ENCODE measurements around the gene ACCS. TPM values are rescaled to one million over a fixed set of nuclear protein-coding genes. Genes with fewer than 3 reads are reported as not detected.

Gene ACCS
- total RNA-seq, 3 donors from 2014 or later: 21.0 to 35.0 (median 23.0) TPM

- Histone ChIP-seq H3K27ac (peak overlapping the region in 1 of 2 donors; percentile 81), H3K4me3 (peak overlapping the region; percentile 83 to 90 (median 88)), H3K4me1 (no peaks in the 10 kb centered on the region), H3K27me3 (no peaks in the 10 kb centered on the region), H3K36me3 (no peaks in the 10 kb centered on the region), H3K9me3 (no peaks in the 10 kb centered on the region)
- no peak for DNase-seq (ENCODE audit: low spot score in 2 of 2)
- TF ChIP-seq CTCF (IDR thresholded peaks at IDR 0.05) (no peak), POLR2AphosphoS5 (IDR thresholded peaks at IDR 0.05) (no peak), POLR2A (IDR thresholded peaks at IDR 0.05) (no peak)
- intact Hi-C loops (cut with DNase I; ENCODE audit: low total_unique reads): no loop called here
These were observed 30.5 kb downstream of the ACCS start for GRCh38 chr11:44096360-44097185.

GRCh38 chr11:44097821-44098220 lies 31.8 kb downstream of the ACCS start:
- TF ChIP-seq POLR2A (IDR thresholded peaks at IDR 0.05): no peak
- no peak for TF ChIP-seq CTCF (IDR thresholded peaks at IDR 0.05)
- TF ChIP-seq POLR2AphosphoS5 (IDR thresholded peaks at IDR 0.05): no peak
- H3K4me3 ChIP-seq: no peak overlapping the region

GRCh38 chr11:44101098-44101497 lies 35.0 kb downstream of the ACCS start:
- Histone ChIP-seq H3K9me3 (no peaks in the 10 kb centered on the region), H3K27ac (no peak overlapping the region), H3K4me1 (no peaks in the 10 kb centered on the region), H3K27me3 (no peaks in the 10 kb centered on the region), H3K4me3 (no peak overlapping the region), H3K36me3 (no peaks in the 10 kb centered on the region)
- no peak for TF ChIP-seq POLR2AphosphoS5 (IDR thresholded peaks at IDR 0.05)
- no peak for TF ChIP-seq POLR2A (IDR thresholded peaks at IDR 0.05)
- TF ChIP-seq CTCF (IDR thresholded peaks at IDR 0.05): no peak
- DNase-seq (ENCODE audit: low spot score in 2 of 2): no peak
- intact Hi-C loops (cut with DNase I; ENCODE audit: low total_unique reads): no loop called here

More at GRCh38 chr11:44097821-44098220, 31.8 kb downstream of the ACCS start:
- intact Hi-C loops (cut with DNase I; ENCODE audit: low total_unique reads): no loop called here
- Histone ChIP-seq H3K9me3 (no peaks in the 10 kb centered on the region), H3K36me3 (no peaks in the 10 kb centered on the region), H3K27ac (no peak overlapping the region), H3K4me1 (no peaks in the 10 kb centered on the region), H3K27me3 (no peaks in the 10 kb centered on the region)
- DNase-seq (ENCODE audit: low spot score in 2 of 2): no peak

GRCh38 chr11:44104481-44105294 lies 38.6 kb downstream of the ACCS start:
- no peaks in the 10 kb centered on the region for H3K4me1 ChIP-seq
- no peaks in the 10 kb centered on the region for H3K36me3 ChIP-seq
- no peak for DNase-seq (ENCODE audit: low spot score in 2 of 2)
- no peak overlapping the region for H3K4me3 ChIP-seq
- intact Hi-C loops (cut with DNase I; ENCODE audit: low total_unique reads): no loop called here
- H3K9me3 ChIP-seq: no peaks in the 10 kb centered on the region
- no peaks in the 10 kb centered on the region for H3K27me3 ChIP-seq
- H3K27ac ChIP-seq: no peak overlapping the region
- TF ChIP-seq POLR2AphosphoS5 (IDR thresholded peaks at IDR 0.05) (no peak), POLR2A (IDR thresholded peaks at IDR 0.05) (no peak), CTCF (IDR thresholded peaks at IDR 0.05) (no peak)

GRCh38 chr11:44108260-44108659 lies 42.2 kb downstream of the ACCS start:
- Histone ChIP-seq H3K9me3 (no peaks in the 10 kb centered on the region), H3K4me3 (no peak overlapping the region), H3K4me1 (no peaks in the 10 kb centered on the region), H3K27ac (no peak overlapping the region), H3K36me3 (no peaks in the 10 kb centered on the region), H3K27me3 (no peaks in the 10 kb centered on the region)
- TF ChIP-seq POLR2A (IDR thresholded peaks at IDR 0.05): no peak
- no peak for TF ChIP-seq POLR2AphosphoS5 (IDR thresholded peaks at IDR 0.05)
- TF ChIP-seq CTCF (IDR thresholded peaks at IDR 0.05): no peak
- intact Hi-C loops (cut with DNase I; ENCODE audit: low total_unique reads): no loop called here
- DNase-seq (ENCODE audit: low spot score in 2 of 2): no peak

All from breast epithelium (tissue), 4 donors.